Measurements from ENCODE around the gene MEDAG. TPM values are rescaled to one million over a fixed set of nuclear protein-coding genes. Genes with fewer than 3 reads are reported as not detected.

MEDAG gene
- 0.06 and 0.35 TPM in 2 replicates for total RNA-seq
- not detected in 2 replicates for polyA plus RNA-seq

DNA sequence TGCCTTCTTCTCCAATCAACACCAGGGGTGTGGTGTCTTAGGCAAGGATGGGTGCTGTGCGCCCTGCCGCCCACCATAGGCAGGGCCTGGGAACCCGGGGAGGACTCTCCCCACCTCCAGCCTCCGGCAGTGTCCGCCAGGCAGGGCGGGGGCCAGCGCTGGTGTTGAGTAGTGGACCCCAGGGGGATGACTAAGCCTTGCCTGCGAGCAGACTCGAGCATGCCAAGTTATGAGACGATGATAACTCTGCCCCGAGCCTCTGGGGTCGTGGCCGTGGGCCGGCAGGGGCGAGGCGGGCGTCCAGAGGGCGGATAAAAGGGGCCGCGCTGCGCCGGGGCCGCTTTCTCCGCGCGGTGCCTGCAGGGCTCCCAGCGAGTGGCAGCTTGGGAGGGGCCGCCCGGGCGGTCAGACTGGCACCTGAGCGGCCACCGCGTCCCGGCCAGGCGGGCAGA lies at the start of gene MEDAG:
TSS of gene MEDAG (plus strand) at position 340 of the 452 bp plus-strand sequence. CDS start 245 bp downstream, outside the sequence.
- DNase-seq (ENCODE audit: low read depth in 1 of 2, low spot score in 1 of 2) = peak in 1 of 2 donors; percentile 89
- Histone ChIP-seq H3K4me1 (ENCODE audit: low read depth) (no peaks in the 10 kb centered on the region), H3K36me3 (no peaks in the 10 kb centered on the region), H3K9me3 (ENCODE audit: low read depth) (no peaks in the 10 kb centered on the region), H3K4me3 (peak within 1 kb of the TSS; percentile 26), H3K27ac (no peak within 1 kb of the TSS), H3K27me3 (peaks cover 65% of the 10 kb centered on the region)
- TF ChIP-seq, protein P1, sequence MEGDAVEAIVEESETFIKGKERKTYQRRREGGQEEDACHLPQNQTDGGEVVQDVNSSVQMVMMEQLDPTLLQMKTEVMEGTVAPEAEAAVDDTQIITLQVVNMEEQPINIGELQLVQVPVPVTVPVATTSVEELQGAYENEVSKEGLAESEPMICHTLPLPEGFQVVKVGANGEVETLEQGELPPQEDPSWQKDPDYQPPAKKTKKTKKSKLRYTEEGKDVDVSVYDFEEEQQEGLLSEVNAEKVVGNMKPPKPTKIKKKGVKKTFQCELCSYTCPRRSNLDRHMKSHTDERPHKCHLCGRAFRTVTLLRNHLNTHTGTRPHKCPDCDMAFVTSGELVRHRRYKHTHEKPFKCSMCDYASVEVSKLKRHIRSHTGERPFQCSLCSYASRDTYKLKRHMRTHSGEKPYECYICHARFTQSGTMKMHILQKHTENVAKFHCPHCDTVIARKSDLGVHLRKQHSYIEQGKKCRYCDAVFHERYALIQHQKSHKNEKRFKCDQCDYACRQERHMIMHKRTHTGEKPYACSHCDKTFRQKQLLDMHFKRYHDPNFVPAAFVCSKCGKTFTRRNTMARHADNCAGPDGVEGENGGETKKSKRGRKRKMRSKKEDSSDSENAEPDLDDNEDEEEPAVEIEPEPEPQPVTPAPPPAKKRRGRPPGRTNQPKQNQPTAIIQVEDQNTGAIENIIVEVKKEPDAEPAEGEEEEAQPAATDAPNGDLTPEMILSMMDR (IDR thresholded peaks at IDR 0.05; ENCODE audit: low read depth, low read length) = no peak

DNA sequence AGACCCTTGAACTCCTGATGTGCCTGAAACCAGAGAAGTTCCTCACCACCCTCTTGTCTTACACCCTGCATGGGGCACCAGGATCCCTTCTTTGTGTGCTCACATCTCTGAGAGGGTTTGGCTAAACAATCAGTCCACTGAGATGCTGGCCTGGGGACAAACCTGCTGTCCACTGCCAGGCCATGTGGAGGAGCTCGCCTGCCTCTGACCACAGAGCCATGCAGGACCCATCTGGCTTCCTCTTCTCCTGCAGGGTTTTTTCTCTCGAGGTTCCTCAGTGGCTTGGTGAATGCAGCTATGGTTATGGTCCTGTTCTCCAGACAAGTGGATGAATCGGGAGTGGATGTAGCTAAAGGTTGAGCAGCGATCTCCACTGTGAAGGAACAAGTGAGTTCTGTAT lies 49.1 kb upstream of the MEDAG start:
- Histone ChIP-seq H3K9me3 (ENCODE audit: low read depth) (no peaks in the 10 kb centered on the region), H3K4me1 (ENCODE audit: low read depth) (peaks cover 3% of the 10 kb centered on the region), H3K27me3 (no peaks in the 10 kb centered on the region), H3K27ac (no peak overlapping the region), H3K4me3 (no peak overlapping the region), H3K36me3 (no peaks in the 10 kb centered on the region)
- TF ChIP-seq, protein P1 (IDR thresholded peaks at IDR 0.05; ENCODE audit: low read depth, low read length) = no peak
- DNase-seq (ENCODE audit: low read depth in 1 of 2, low spot score in 1 of 2) = no peak

DNA sequence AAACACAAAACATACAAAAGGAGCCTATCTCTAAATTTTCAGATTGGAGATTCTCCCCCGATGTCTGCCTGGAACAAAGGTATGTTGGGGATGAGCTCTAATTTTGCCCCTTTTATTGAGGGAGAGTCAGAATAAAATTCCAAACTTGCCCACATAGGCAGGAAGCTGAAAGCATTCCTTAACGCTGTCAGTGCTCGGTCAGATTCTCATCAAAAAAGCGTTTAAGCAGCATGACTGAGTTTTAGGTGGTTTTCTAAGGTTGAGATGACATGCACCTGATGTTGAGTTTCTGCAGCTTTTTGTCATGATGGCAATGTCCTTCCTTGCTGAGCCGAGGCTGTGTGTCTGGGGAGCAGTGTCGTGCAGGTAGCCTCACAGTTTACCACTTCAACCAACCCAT lies 48.4 kb upstream of the MEDAG start:
- TF ChIP-seq, protein P1 (IDR thresholded peaks at IDR 0.05; ENCODE audit: low read depth, low read length) = no peak
- H3K36me3 ChIP-seq = no peaks in the 10 kb centered on the region
- no peak overlapping the region for H3K27ac ChIP-seq
- H3K9me3 ChIP-seq (ENCODE audit: low read depth) = no peaks in the 10 kb centered on the region
- peaks cover 3% of the 10 kb centered on the region for H3K4me1 ChIP-seq (ENCODE audit: low read depth)
- no peak overlapping the region for H3K4me3 ChIP-seq
- peaks cover 3% of the 10 kb centered on the region for H3K27me3 ChIP-seq
- DNase-seq (ENCODE audit: low read depth in 1 of 2, low spot score in 1 of 2) = no peak

DNA sequence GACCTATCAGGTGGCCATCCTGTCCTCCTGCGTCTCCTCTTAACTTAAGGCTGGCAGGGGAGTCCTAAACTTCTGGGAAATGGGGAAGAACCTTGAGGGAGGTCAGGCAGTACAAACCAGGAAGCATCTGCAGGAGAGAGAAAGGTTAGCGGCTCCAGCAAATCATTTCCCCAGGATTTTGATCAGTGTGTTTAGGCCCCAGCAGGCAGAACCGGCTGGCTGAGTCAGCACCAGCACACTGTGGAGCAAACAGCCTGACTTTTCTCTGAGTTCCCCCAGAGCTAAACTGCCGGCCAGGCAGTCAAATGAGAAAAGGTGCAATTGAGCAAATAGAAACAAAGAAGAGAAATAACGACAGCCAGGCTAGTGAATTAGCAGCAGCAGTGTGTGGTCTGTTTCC lies 46.7 kb upstream of the MEDAG start:
- no peaks in the 10 kb centered on the region for H3K9me3 ChIP-seq (ENCODE audit: low read depth)
- H3K4me1 ChIP-seq (ENCODE audit: low read depth) = peaks cover 12% of the 10 kb centered on the region
- H3K27ac ChIP-seq = no peak overlapping the region
- peaks cover 7% of the 10 kb centered on the region for H3K27me3 ChIP-seq
- TF ChIP-seq, protein P1 (IDR thresholded peaks at IDR 0.05; ENCODE audit: low read depth, low read length) = no peak
- no peaks in the 10 kb centered on the region for H3K36me3 ChIP-seq
- H3K4me3 ChIP-seq = no peak overlapping the region
- DNase-seq (ENCODE audit: low read depth in 1 of 2, low spot score in 1 of 2) = no peak

DNA sequence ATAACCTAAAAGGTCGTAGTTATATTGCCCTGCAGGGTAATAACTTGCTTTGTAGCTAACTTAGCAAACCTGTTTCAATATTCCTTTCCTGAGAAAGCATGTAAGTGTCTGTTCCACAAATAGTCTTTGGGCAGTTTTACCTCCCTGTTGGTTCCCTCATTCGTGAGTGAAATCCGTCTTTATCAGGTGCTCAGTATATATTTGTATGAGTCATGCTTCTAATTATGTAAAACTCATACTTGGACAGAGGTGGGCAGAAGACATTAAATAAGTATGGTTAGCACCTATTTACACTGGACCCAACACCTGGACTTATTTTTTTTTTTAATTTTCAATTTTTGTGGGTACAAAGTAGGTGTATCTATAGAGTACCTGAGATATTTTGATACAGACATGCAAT lies 44.9 kb upstream of the MEDAG start:
- H3K36me3 ChIP-seq = no peaks in the 10 kb centered on the region
- no peak overlapping the region for H3K4me3 ChIP-seq
- no peak overlapping the region for H3K27ac ChIP-seq
- TF ChIP-seq, protein P1 (IDR thresholded peaks at IDR 0.05; ENCODE audit: low read depth, low read length) = no peak
- peaks cover 7% of the 10 kb centered on the region for H3K27me3 ChIP-seq
- H3K4me1 ChIP-seq (ENCODE audit: low read depth) = peaks cover 21% of the 10 kb centered on the region
- DNase-seq (ENCODE audit: low read depth in 1 of 2, low spot score in 1 of 2) = no peak
- no peaks in the 10 kb centered on the region for H3K9me3 ChIP-seq (ENCODE audit: low read depth)
